A204.1 (cell line): ENCODE results near the gene GPD2.

ENCODE experiments used
- FAIRE-seq: peaks from 2 replicates; lab custom pipeline; 2012; peaks lifted over from hg19 to GRCh38; lab: Jason Lieb, UNC

GPD2 gene

GRCh38 chr2:156436497-156437085 is 412 bp downstream of the GPD2 start:
- FAIRE-seq: no peak

DNA sequence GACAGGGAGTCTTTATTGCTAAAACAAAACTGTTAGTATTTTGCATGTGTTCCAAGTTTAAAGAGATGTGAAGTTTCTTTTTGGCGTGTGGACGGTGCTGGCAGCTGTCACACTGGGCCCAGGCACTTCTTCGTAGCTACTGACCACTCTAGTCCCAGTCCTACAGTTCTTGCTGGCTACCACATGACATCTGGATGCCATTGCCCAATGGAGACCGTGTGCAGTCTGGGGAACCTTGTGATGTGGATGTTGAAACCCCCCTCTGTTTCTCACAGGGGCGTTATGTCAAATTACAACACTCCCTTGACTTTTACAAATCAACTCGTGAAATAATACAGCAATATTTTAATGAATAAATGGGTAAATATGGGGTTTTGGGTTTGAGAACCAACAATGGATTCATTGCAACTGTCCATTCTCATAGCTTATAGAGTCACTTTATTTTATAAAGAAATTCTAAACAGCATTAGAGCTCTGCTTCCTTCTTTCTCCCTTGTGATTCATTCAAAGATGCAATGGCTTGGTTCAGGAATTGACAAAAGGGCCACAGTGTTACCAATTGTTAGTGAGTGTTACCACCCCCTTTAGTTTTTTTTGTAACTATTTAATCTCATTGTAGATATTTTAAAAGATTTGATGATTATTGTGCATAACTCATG is 1.2 kb downstream of the GPD2 start:
- FAIRE-seq: no peak

- no peak for FAIRE-seq
Observed at GRCh38 chr2:156437931-156438410, 1.8 kb downstream of the GPD2 start.

GRCh38 chr2:156443089-156443488 is 6.9 kb downstream of the GPD2 start:
- no peak for FAIRE-seq

- FAIRE-seq: no peak
Observed at GRCh38 chr2:156445296-156446220, 9.4 kb downstream of the GPD2 start.

DNA sequence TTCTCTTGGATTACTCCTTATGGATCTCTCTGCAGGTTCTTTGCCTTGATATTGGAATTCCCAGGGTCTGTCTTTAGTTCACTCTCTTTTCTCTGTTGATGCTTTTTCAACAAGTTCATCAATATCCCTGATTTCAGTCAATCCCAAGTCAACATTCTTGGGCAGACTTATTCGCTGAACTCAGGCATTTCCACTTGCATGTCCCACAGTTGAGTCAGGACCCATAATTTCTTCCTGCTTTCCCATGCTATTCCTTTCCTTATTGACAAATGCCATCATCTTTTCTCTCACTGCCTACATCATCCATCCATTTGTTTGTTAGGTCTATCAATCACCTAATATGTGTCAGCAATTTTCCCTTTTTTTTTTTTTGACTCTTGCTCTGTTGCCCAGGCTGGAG is 11.6 kb downstream of the GPD2 start:
- FAIRE-seq: no peak

GRCh38 chr2:156448766-156449165 is 12.6 kb downstream of the GPD2 start:
- FAIRE-seq: no peak

DNA sequence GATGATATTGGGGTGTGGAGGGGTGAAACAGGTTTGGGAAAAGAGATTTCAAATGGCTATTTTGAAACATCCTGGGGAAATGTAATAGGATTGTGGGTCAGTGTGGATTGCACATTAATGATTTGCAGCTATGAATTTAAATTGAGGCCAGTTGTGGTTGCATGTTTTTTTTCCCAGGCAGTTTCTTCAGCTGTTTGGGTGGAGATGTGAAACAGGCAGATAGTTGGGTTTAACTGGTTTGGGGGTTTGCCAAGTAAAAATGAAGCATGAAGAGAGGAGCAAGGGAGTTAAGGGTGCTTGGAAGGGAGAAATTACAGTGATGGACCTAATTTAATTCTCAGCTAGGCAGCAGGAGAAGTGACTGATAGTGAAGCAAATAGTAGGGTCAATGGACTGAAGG is 16.8 kb downstream of the GPD2 start:
- no peak for FAIRE-seq

DNA sequence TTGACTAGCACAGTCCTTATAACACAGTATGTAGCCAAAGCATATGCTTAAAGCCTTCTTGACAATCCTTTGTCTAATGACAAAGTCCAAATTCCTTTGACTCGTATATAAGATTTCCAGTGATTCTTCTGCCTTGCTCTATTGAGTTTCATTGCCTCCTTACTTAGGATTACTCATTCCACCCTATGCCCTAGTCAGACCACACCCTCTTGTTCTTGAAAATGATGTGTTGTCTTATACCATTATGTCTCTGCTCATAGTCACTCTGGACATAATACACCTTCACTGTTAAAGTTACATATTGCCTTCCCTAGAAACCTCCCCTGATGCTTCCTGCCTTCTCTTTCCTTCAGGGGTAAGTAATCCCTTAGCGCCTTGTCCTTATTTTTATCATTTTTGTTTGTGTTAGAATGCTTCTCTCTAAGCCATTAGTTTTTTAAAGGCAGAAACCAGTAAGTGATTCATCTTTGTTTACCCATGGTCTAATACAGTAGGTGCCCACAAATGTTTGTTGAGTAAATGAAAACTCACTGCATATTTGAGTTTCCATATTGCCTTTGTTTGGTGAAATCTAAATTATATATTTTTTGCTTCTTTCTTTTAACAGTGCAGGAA is 19.3 kb downstream of the GPD2 start:
- no peak for FAIRE-seq

- no peak for FAIRE-seq
Observed at GRCh38 chr2:156456616-156457015, 20.4 kb downstream of the GPD2 start.

GRCh38 chr2:156457523-156458517 is 21.6 kb downstream of the GPD2 start:
- no peak for FAIRE-seq

DNA sequence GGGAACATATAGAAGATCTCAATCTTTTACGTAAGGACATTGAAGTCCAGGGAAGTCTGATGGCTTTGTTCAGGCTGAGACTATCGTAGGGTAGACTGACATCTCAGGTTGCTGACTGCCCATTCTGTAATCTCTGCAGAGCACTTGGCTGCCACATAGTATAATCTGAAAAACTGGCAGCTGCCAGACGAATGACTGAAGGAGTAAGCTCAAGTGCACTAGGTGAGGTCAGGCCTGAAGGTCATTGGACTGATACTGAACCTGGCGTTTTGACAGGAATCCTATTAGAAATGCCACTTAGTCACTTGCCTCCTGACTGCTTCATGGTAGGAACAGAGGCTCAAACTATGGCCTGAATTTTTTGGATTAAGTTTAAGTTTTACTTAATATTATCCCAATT is 23.5 kb downstream of the GPD2 start:
- no peak for FAIRE-seq

DNA sequence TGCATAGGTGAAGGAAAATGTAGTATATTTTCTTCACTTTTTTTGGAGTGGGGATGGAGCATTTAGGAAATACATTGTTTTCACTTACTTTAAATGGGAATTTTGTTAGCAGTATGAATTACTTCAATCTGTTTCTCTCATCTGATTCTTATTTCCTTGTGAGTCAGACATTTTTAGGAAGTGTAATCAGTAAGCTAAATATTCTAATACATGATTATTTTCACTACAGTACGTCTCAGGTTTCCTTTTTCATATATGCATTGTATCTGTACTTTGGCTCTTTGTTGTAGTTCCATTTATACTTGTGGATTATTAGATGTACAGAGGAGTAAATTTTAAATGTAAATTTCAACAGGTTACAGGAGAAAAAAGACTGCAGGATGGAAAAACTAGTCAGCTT is 27.9 kb downstream of the GPD2 start:
- no peak for FAIRE-seq

DNA sequence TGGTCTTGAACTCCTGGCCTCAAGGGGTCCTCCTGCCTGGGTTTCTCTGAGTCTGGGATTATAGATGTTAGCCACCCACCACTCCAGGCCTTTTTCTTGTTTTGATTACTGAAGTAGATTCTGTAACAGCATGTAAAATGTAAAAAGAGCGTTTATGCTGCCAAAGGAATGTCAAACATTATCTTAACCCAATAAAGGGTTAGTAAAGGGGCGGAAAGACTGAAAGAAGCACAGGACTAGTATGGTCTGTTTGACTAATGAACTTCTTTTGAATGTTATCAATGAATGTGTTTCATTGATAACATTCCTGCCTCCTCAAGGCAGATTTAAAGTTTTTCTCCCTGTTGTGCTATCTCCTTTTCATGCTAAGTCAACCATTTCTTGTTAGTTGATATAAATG is 29.4 kb downstream of the GPD2 start:
- no peak for FAIRE-seq

- FAIRE-seq: no peak
Observed at GRCh38 chr2:156466739-156467405, 30.7 kb downstream of the GPD2 start.

DNA sequence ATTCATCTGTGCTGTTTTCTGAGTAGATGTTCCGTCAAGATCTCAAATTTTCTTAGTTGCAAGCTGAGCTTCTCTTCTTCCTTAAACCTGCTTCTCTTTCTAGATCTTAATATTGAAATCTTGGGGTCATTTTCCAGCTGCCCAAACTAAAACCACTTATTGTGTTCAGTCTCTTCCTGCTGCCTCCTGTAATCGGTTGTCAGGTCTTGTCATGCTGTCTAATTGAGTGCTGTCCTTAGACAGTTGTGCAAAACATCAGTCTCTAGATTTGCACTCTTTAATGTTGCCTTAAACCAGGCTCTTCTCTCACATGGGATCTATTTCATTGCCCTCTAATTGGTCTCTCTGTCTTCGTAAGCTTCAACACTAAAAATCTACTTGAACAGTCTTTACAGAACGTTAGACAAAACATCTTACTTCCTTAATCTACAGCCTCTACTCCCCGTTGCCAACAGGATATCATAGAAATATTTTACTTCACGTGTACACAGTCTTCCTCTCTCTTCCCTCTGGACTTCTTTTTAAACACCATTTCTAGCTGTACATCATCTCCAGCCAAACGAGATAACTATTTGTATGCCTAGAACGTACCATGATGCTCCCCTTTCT is 34.9 kb downstream of the GPD2 start:
- FAIRE-seq: no peak

- FAIRE-seq: no peak
Observed at GRCh38 chr2:156471762-156472161, 35.6 kb downstream of the GPD2 start.

GRCh38 chr2:156472686-156473085 is 36.5 kb downstream of the GPD2 start:
- no peak for FAIRE-seq

- no peak for FAIRE-seq
Observed at GRCh38 chr2:156473445-156473844, 37.3 kb downstream of the GPD2 start.

DNA sequence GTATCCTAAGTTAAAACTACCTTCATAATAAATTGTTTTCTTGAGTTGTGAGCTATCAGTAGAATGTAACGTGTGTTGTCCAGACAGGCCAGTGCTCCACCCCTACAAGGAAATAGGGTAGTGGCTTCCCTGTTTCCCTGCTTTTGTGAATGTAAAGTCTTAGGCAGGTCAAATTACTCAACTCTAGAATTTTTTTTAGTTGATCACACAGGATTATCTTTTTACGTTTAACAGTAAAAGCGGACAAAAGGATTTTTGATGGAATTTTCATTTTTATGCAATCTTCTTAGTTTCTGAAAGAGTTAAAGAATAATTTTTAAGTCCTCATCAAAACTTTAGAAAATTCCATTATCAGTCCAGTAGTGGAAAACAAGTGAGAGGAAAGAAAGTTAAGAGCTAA is 38.2 kb downstream of the GPD2 start:
- no peak for FAIRE-seq
